K562 (cell line): ENCODE measurements around the gene ZNF598. TPM values are rescaled to one million over a fixed set of nuclear protein-coding genes. Genes with fewer than 3 reads are reported as not detected.

Experiments used
- BHLHE40 ChIP-seq: IDR thresholded peaks from 2 replicates; pipeline ENCODE4 v1.6.1; 2011; ENCODE audit warnings: low read length, improper control_type of control experiment
- COPS2 ChIP-seq: fragments of 450-650 bp; conservative IDR thresholded peaks from 2 replicates; pipeline ENCODE4 v1.6.1; 2016; ENCODE audit warnings: mild to moderate bottlenecking, moderate library complexity
- CTCFL ChIP-seq: IDR thresholded peaks from 2 replicates; pipeline ENCODE4 v1.6.1; 2011; ENCODE audit warnings: borderline replicate concordance, low read depth, mild to moderate bottlenecking, moderate library complexity, low read length; ENCODE audit not compliant: insufficient read depth, poor library complexity, severe bottlenecking
- ELF2 ChIP-seq: fragments of 250-450 bp; sonication (Bioruptor Pico); IDR thresholded peaks from 2 replicates; pipeline ENCODE4 v1.5.0; 2021; ENCODE audit warnings: mild to moderate bottlenecking
- FOXJ3 ChIP-seq: sonication (generic); formaldehyde crosslinking; IDR thresholded peaks from 2 replicates; pipeline ENCODE4 v1.4.0; 2020; ENCODE audit warnings: mild to moderate bottlenecking, missing genetic modification reagents
- GABPA ChIP-seq: fragments of 200-800 bp; sonication (Bioruptor generic); conservative IDR thresholded peaks from 2 replicates; pipeline ENCODE4 v1.6.1; 2016; ENCODE audit warnings: low read depth, missing genetic modification characterization, missing compliant biosample characterization
- GABPB2 ChIP-seq: fragments of 250-450 bp; sonication (Bioruptor Pico); conservative IDR thresholded peaks from 2 replicates; pipeline ENCODE4 v1.5.1; 2021; ENCODE audit warnings: mild to moderate bottlenecking
- GATAD2B ChIP-seq: fragments of 450-650 bp; IDR thresholded peaks from 2 replicates; pipeline ENCODE4 v1.6.1; 2017; ENCODE audit warnings: mild to moderate bottlenecking, borderline replicate concordance
- HEY1 ChIP-seq: fragments of 250-450 bp; sonication (Bioruptor Pico); IDR thresholded peaks from 2 replicates; pipeline ENCODE4 v1.5.0; 2020; ENCODE audit warnings: mild to moderate bottlenecking, moderate library complexity, borderline replicate concordance
- ILF3 ChIP-seq: fragments of 450-650 bp; IDR thresholded peaks from 2 replicates; pipeline ENCODE4 v1.6.1; 2018; ENCODE audit warnings: antibody characterized with exemption, mild to moderate bottlenecking, moderate library complexity, borderline replicate concordance
- MEF2D ChIP-seq: conservative IDR thresholded peaks from 2 replicates; pipeline ENCODE4 v1.6.1; 2016; ENCODE audit warnings: low read depth, missing genetic modification characterization, missing compliant biosample characterization
- NFXL1 ChIP-seq: fragments of 450-650 bp; formaldehyde crosslinking; IDR thresholded peaks from 2 replicates; pipeline ENCODE4 v1.4.0; 2021; ENCODE audit warnings: mild to moderate bottlenecking
- NFYB ChIP-seq: IDR thresholded peaks from 2 replicates; pipeline ENCODE4 v1.6.1; 2011; ENCODE audit warnings: mild to moderate bottlenecking, moderate library complexity; ENCODE audit not compliant: insufficient read length; ENCODE audit errors: extremely low read depth
- PML ChIP-seq: IDR thresholded peaks from 2 replicates; pipeline ENCODE4 v1.6.1; 2012; ENCODE audit warnings: low read length, inconsistent platforms
- RBFOX2 ChIP-seq: fragments of 200-400 bp; formaldehyde crosslinking; IDR thresholded peaks from 2 replicates; pipeline ENCODE4 v1.6.1; 2017; ENCODE audit warnings: low read depth, mild to moderate bottlenecking, low read length, moderate library complexity
- SNIP1 ChIP-seq: fragments of 450-650 bp; IDR thresholded peaks from 2 replicates; pipeline ENCODE4 v1.7.1; 2017; ENCODE audit warnings: low read depth, mild to moderate bottlenecking
- ZNF174 ChIP-seq: fragments of 250-450 bp; sonication (Bioruptor Pico); IDR thresholded peaks from 2 replicates; pipeline ENCODE4 v1.4.0; 2020; ENCODE audit warnings: mild to moderate bottlenecking
- polyA plus RNA-seq, 8 experiments: library from polyadenylated mRNA; depleted of rRNA in 4 of 8; stranded (reverse) in 5 of 8; unstranded in 3 of 8; fragments of >200 nt; fragmentation: Nextera tagmentation in 2 of 8; fragmentation: Illumina TruSeq in 1 of 8; extraction: Ambion mirVana in 2 of 8; extraction: Trizol in 1 of 8; gene quantifications; 2 replicates each; pipeline versions ENCODE4 v1.2.1 to v1.2.3, GENCODE V29; 2011 to 2014; ENCODE audit warnings: inconsistent platforms in 1 of 8, missing spikeins in 1 of 8
- total RNA-seq, 7 experiments: library from RNA; depleted of rRNA in 6 of 7; stranded (reverse); fragments of >200 nt in 6 of 7; fragmentation: Illumina TruSeq in 2 of 7; extraction: Trizol in 2 of 7; gene quantifications; 2 replicates each; pipeline versions ENCODE4 v1.2.1 to v1.2.3, GENCODE V29; 2011 to 2021; ENCODE audit warnings: low replicate concordance in 1 of 7
- TF ChIP-seq, protein P1 (sequence below): sonication (generic); formaldehyde crosslinking; IDR thresholded peaks from 2 replicates; pipeline ENCODE4 v1.8.0; 2022; ENCODE audit warnings: mild to moderate bottlenecking, missing genetic modification reagents
- TF ChIP-seq, protein P2 (sequence below), 2 experiments: IDR thresholded peaks in 1 of 2; conservative IDR thresholded peaks in 1 of 2; 2 replicates each; pipeline ENCODE4 v1.6.1; 2016; ENCODE audit warnings: low read depth in 2 of 2, mild to moderate bottlenecking in 1 of 2, missing compliant biosample characterization in 1 of 2, missing genetic modification characterization in 1 of 2, moderate library complexity in 1 of 2

ZNF598 gene
- total and polyA plus RNA-seq, 9 of the 15 experiments (the other 6 are each of a cell fraction or from before 2014, with no cell fraction given) = 0.11 to 115 (median 29.6) TPM

GRCh38 chr16:1959269-1960039 lies 50.2 kb downstream of the ZNF598 start, which contains the start of gene NDUFB10 (continued):
- TF ChIP-seq FOXJ3 (no peak), CTCFL (peak; percentile 100), NFYB (no peak), GABPB2 (no peak), PML (no peak; the same call in 1 of the 2 replicates), GABPA (peak; percentile 65), ILF3 (no peak; the same call in 1 of the 2 replicates), SNIP1 (no peak), COPS2 (no peak), RBFOX2 (peak; percentile 96), ELF2 (CRISPR knock-in tag) (no peak), ZNF174 (CRISPR knock-in tag) (no peak), NFXL1 (CRISPR knock-in tag) (no peak), GATAD2B (no peak), MEF2D (tag) (no peak), HEY1 (CRISPR knock-in tag) (no peak), BHLHE40 (no peak)
- TF ChIP-seq, protein P1, sequence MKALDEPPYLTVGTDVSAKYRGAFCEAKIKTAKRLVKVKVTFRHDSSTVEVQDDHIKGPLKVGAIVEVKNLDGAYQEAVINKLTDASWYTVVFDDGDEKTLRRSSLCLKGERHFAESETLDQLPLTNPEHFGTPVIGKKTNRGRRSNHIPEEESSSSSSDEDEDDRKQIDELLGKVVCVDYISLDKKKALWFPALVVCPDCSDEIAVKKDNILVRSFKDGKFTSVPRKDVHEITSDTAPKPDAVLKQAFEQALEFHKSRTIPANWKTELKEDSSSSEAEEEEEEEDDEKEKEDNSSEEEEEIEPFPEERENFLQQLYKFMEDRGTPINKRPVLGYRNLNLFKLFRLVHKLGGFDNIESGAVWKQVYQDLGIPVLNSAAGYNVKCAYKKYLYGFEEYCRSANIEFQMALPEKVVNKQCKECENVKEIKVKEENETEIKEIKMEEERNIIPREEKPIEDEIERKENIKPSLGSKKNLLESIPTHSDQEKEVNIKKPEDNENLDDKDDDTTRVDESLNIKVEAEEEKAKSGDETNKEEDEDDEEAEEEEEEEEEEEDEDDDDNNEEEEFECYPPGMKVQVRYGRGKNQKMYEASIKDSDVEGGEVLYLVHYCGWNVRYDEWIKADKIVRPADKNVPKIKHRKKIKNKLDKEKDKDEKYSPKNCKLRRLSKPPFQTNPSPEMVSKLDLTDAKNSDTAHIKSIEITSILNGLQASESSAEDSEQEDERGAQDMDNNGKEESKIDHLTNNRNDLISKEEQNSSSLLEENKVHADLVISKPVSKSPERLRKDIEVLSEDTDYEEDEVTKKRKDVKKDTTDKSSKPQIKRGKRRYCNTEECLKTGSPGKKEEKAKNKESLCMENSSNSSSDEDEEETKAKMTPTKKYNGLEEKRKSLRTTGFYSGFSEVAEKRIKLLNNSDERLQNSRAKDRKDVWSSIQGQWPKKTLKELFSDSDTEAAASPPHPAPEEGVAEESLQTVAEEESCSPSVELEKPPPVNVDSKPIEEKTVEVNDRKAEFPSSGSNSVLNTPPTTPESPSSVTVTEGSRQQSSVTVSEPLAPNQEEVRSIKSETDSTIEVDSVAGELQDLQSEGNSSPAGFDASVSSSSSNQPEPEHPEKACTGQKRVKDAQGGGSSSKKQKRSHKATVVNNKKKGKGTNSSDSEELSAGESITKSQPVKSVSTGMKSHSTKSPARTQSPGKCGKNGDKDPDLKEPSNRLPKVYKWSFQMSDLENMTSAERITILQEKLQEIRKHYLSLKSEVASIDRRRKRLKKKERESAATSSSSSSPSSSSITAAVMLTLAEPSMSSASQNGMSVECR = peak; percentile 75
- TF ChIP-seq, protein P2, sequence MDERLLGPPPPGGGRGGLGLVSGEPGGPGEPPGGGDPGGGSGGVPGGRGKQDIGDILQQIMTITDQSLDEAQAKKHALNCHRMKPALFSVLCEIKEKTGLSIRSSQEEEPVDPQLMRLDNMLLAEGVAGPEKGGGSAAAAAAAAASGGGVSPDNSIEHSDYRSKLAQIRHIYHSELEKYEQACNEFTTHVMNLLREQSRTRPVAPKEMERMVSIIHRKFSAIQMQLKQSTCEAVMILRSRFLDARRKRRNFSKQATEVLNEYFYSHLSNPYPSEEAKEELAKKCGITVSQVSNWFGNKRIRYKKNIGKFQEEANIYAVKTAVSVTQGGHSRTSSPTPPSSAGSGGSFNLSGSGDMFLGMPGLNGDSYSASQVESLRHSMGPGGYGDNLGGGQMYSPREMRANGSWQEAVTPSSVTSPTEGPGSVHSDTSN (CRISPR knock-in tag; IDR thresholded peaks at IDR 0.05; ENCODE audit: low read depth) = no peak
- TF ChIP-seq, protein P2 (tag; conservative IDR thresholded peaks at IDR 0.05; ENCODE audit: low read depth) = no peak
